ENCODE data around the gene CEP95.
A peak's percentile ranks its signal among the peaks of the same experiment; 100 is the strongest.
"Not testable (repeated sequence)": the region's sequence is repeated elsewhere in the genome, so short reads cannot be mapped to it uniquely, and the experiment has no call there.

Gene CEP95

GRCh38 chr17:64572682-64573154 lies 65.9 kb downstream of the CEP95 start:
- peak; percentile 6 for DNase-seq (ENCODE audit: low read depth)

DNA sequence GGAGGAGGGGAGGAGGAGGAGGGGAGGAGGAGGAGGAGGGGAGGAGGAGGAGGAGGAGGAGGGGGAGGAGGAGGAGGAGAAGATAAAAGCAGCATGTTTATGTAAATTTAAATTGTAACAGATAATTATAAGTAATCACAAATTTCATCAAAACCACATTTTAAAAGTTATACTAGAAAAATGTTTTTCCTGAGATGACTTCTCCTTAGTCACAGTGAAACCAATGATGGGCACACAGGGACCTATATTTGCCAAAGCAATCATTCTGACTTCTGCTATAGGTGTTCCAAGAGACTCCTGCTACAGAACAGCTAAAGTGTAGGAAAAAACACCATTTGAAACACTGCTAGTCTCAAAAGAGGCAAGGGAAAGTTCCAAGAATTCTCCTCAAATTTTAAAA lies 66.4 kb downstream of the CEP95 start:
- no peak for DNase-seq (ENCODE audit: low read depth)

DNA sequence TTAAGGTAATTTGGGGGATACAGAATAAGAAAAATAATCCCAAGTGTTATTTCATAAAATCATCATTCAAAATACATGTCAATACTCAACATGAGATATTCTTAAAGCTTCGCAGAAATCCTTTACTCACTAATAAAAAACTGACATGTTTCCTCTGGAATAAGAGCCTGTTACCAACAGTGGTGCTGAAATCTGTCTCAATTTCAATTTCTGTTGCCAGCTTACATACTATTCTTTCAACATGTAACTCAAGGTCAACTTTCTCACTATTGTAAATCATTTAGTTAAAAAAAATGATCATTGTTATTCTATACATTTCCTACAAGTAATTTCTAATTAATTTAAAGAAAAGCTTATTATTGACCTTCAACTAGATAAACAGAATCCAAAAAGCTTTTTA lies 67.9 kb downstream of the CEP95 start:
- DNase-seq (ENCODE audit: low read depth): peak; percentile 6

GRCh38 chr17:64575431-64575830 lies 68.7 kb downstream of the CEP95 start:
- DNase-seq (ENCODE audit: low read depth): peak; percentile 15

DNA sequence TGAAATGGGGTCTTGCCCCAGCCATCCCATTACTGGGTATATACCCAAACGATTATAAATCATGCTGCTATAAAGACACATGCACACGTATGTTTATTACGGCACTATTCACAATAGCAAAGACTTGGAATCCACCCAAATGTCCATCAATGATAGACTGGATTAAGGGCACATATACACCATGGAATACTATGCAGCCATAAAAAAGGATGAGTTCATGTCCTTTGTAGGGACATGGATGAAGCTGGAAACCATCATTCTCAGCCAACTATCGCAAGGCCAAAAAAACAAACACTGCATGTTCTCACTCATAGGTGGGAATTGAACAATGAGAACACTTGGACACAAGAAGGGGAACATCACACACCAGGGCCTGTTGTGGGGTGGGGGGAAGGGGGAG lies 70.2 kb downstream of the CEP95 start:
- not testable (repeated sequence) for DNase-seq (ENCODE audit: low read depth)

DNA sequence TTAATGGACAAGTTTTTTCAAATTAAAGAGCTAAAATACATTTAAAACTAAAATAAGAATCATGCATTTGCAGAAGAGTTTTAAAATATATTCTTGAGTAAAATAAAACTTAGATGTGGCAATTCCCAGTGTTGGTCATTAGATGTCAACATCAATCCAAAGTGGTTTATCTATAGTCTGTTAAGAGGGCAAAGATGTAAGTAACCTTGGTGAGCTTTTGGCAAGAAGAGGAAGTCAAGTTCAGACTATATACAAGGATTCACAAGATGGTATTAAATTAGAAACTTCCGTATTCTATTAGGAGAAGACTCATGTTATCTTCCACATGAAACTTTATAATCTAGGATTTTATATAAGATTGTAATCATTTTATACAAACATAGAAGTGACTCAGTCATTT lies 73.1 kb downstream of the CEP95 start:
- DNase-seq (ENCODE audit: low read depth): peak; percentile 17

DNA sequence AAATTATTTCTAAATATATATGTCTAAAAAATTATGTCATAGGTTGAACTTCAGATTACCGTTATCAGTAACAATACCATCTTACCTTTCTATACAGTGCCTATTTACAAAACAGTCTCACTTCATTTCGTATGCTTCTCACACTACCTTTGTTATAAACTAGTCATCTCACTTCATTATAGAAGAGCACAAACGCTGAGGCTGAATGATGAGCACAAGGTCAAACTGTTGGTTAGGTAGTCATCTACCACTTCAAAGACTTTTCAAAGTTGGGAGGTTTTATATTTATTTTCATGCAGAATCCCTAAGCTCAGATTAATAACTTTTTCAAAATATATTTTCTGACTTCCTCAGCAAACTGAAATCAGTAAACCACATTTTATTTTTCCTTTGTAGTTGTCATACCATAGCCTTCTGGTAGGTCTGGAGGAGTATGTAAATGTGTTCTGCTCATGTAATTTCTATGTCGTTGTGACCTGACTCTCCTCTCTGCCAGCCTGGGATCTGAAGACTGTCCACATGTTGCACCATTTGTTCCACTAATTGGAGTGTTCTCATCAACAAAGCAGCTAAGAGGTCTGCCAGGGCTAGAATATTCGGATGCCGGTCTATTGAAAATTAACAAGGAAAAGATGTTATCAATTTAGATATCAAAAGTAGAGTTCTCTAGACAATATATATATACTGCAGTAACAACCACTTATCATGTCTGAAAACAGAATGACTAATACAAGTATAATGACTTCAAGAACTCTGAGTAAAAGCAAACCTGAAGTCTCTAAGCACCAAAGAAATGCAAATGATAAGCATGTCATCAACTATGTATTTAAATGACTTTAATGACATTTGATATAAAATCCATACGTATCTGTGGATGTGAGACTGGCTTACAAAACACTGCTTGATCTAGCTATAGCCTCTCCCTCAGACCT lies 73.9 kb downstream of the CEP95 start:
- peak; percentile 9 for DNase-seq (ENCODE audit: low read depth)

GRCh38 chr17:64583038-64583437 lies 76.3 kb downstream of the CEP95 start:
- no peak for DNase-seq (ENCODE audit: low read depth)

DNA sequence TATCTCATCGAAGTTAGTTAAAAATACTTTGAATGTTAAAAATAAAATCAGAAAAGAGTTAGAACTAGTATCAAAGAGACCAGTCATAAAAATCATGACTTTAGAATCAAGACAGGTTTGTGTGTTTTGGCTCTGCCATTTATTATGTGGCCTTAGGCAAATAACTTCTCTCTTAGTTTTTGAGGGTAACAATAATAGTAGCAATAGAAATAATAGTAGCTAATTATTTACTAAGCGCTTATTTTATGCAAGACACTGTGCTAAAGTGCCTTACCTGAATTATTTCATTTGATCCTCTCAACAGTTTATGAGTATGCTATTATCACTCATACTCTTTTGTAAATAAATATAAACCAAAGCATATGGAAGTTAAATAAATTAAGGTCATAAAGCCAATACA lies 78.4 kb downstream of the CEP95 start:
- DNase-seq (ENCODE audit: low read depth): no peak

Data from amniotic epithelial cell (primary cell).